PC-3 (cell line): Measurements from ENCODE around the gene CRNKL1. TPM values are rescaled to one million over a fixed set of nuclear protein-coding genes. Genes with fewer than 3 reads are reported as not detected.

Experiments used
- ATAC-seq: fragments of 200-7000 bp; cut with Tn5 transposase; 2 replicates; pipeline ENCODE4 v1.9.1; 2020; ENCODE audit warnings: mild to moderate bottlenecking, moderate library complexity
- BruUV-seq: library from RNA; stranded (reverse); fragments of 400-500 nt; replicated peaks from 2 replicates; lab custom pipeline; 2021; lab: Mats Ljungman, UMichigan
- CTCF ChIA-PET: fragments of 300-600 bp; sonication (Branson Sonifier 250); formaldehyde crosslinking; loops from one replicate; lab custom pipeline; 2022; ENCODE audit warnings: antibody characterized with exemption; lab: Charles Lee
- POLR2A ChIA-PET: fragments of 300-600 bp; sonication (Branson Sonifier 250); formaldehyde crosslinking; loops from one replicate; lab custom pipeline; 2022; ENCODE audit warnings: antibody characterized with exemption; ENCODE audit not compliant: unreplicated experiment; lab: Charles Lee
- DNase-seq: peaks from one replicate; pipeline ENCODE4 v3.0.0-alpha.2; 2015
- H2AFZ ChIP-seq: fragments of 300-600 bp; sonication (generic); 2 replicates; pipeline ENCODE4 v1.6.0; 2016; ENCODE audit warnings: antibody characterized with exemption, low read length
- H3F3A ChIP-seq: fragments of 300-600 bp; sonication (generic); one replicate; pipeline ENCODE4 v1.6.0; 2017; ENCODE audit warnings: antibody characterized with exemption, low read length, control low read depth, mild to moderate bottlenecking; ENCODE audit not compliant: unreplicated experiment
- H3K27ac ChIP-seq: fragments of 300-600 bp; sonication (generic); 2 replicates; pipeline ENCODE4 v1.5.1; 2016; ENCODE audit warnings: mild to moderate bottlenecking, low read length
- H3K27me3 ChIP-seq: fragments of 300-600 bp; sonication (generic); 2 replicates; pipeline ENCODE4 v1.6.1; 2016; ENCODE audit warnings: low read length, mixed read lengths
- H3K36me3 ChIP-seq: fragments of 300-600 bp; sonication (generic); 2 replicates; pipeline ENCODE4 v1.6.1; 2016; ENCODE audit warnings: low read depth, mixed run types, low read length, mixed read lengths
- H3K4me1 ChIP-seq: fragments of 300-600 bp; sonication (generic); 2 replicates; pipeline ENCODE4 v1.5.1; 2016; ENCODE audit warnings: low read length; ENCODE audit not compliant: insufficient read depth
- H3K4me2 ChIP-seq: fragments of 300-600 bp; sonication (generic); 2 replicates; pipeline ENCODE4 v1.6.0; 2016; ENCODE audit warnings: low read length
- H3K4me3 ChIP-seq: fragments of 300-600 bp; sonication (generic); 2 replicates; pipeline ENCODE4 v1.5.1; 2016; ENCODE audit warnings: mild to moderate bottlenecking, low read length, mixed read lengths
- H3K79me2 ChIP-seq: fragments of 300-600 bp; sonication (generic); 2 replicates; pipeline ENCODE4 v1.6.1; 2017; ENCODE audit warnings: low read length, mixed read lengths
- H3K9ac ChIP-seq: fragments of 300-600 bp; sonication (generic); 2 replicates; pipeline ENCODE4 v1.6.0; 2016; ENCODE audit warnings: mild to moderate bottlenecking, low read length
- H3K9me2 ChIP-seq: fragments of 300-600 bp; sonication (generic); replicated peaks from 2 replicates; pipeline ENCODE4 v1.6.1; 2016; ENCODE audit warnings: mixed run types, low read length, mixed read lengths
- H3K9me3 ChIP-seq: fragments of 300-600 bp; sonication (generic); 2 replicates; pipeline ENCODE4 v1.6.1; 2016; ENCODE audit warnings: low read length, mixed read lengths
- H4K20me1 ChIP-seq: fragments of 300-600 bp; sonication (generic); 2 replicates; pipeline ENCODE4 v1.6.1; 2016; ENCODE audit warnings: low read length, mixed read lengths
- CTCF ChIP-seq: fragments of 300-600 bp; sonication (generic); conservative IDR thresholded peaks from 2 replicates; pipeline ENCODE4 v1.5.1; 2017; ENCODE audit warnings: antibody characterized with exemption, low read depth, mild to moderate bottlenecking, low read length
- EZH2 ChIP-seq: fragments of 300-600 bp; sonication (generic); IDR thresholded peaks from one replicate; pipeline ENCODE4 v1.6.1; 2017; ENCODE audit warnings: antibody characterized with exemption, mild to moderate bottlenecking, low read length; ENCODE audit not compliant: unreplicated experiment
- EZH2phosphoT487 ChIP-seq: fragments of 300-600 bp; sonication (generic); IDR thresholded peaks from 2 replicates; pipeline ENCODE4 v1.6.1; 2018; ENCODE audit warnings: mild to moderate bottlenecking, antibody characterized with exemption, low read length, borderline replicate concordance
- intact Hi-C: fragments of 100-400 bp; cut with micrococcal nuclease; formaldehyde crosslinking; loops from 2 replicates; pipeline ENCODE4 v1.9.0; 2023
- total RNA-seq: library from RNA; depleted of rRNA; stranded (reverse); fragments of >200 nt; gene quantifications from 2 replicates; pipeline ENCODE4 v1.2.3, GENCODE V29; 2014

The CRNKL1 gene
- total RNA-seq, 1 experiment from 2014 or later: 22.5 TPM

GRCh38 chr20:19991854-19992253 is 60.4 kb downstream of the CRNKL1 start:
- Histone ChIP-seq H3K4me1 (peaks cover 55% of the 10 kb centered on the region), H4K20me1 (no peaks in the 10 kb centered on the region)

GRCh38 chr20:19991308-19991707 is 61.0 kb downstream of the CRNKL1 start:
- peaks cover 83% of the 10 kb centered on the region for H3K79me2 ChIP-seq

More at GRCh38 chr20:19991854-19992253, 60.4 kb downstream of the CRNKL1 start:
- H3K9me3 ChIP-seq: no peaks in the 10 kb centered on the region
- H3K27ac ChIP-seq: peak overlapping the region; percentile 96
- POLR2A ChIA-PET: interaction anchor here (2.5 kb wide), 1 partner anchor 17 kb away, joined by 12 read pairs; no protein-coding TSS in a partner anchor
- H3K4me3 ChIP-seq: 0 out of 2 replicates have a peak overlapping the region, but pooled peaks have one; percentile 52
- peak overlapping the region; percentile 80 for H3K4me2 ChIP-seq
- no TSS peak for BruUV-seq
- intact Hi-C loops: loop anchor here (5.0 kb wide), 1 partner anchor 105 kb away; no protein-coding TSS in a partner anchor
- H3K9ac ChIP-seq: 0 out of 2 replicates have a peak overlapping the region, but pooled peaks have one; percentile 81
- H3F3A ChIP-seq: peaks cover 16% of the 10 kb centered on the region
- TF ChIP-seq EZH2phosphoT487: no peak
- no peak for TF ChIP-seq CTCF
- no peak for TF ChIP-seq EZH2
- DNase-seq (no peak), ATAC-seq (no peak)
- no peaks in the 10 kb centered on the region for H3K9me2 ChIP-seq
- H2AFZ ChIP-seq: no peak overlapping the region
- CTCF ChIA-PET: no interaction called here
- H3K27me3 ChIP-seq: no peaks in the 10 kb centered on the region
- peaks cover 83% of the 10 kb centered on the region for H3K79me2 ChIP-seq
- H3K36me3 ChIP-seq: peaks cover 63% of the 10 kb centered on the region

More at GRCh38 chr20:19991308-19991707, 61.0 kb downstream of the CRNKL1 start:
- no peak overlapping the region for H2AFZ ChIP-seq
- H3K9ac ChIP-seq: no peak overlapping the region
- no peaks in the 10 kb centered on the region for H3K9me3 ChIP-seq
- ATAC-seq: no peak
- no peak overlapping the region for H3K4me3 ChIP-seq
- peaks cover 55% of the 10 kb centered on the region for H3K4me1 ChIP-seq
- peak overlapping the region; percentile 80 for H3K4me2 ChIP-seq
- H4K20me1 ChIP-seq: 0 out of 2 replicates have a peak, but pooled peaks cover 3% of the 10 kb centered on the region
- ChIA-PET CTCF (no interaction called here), POLR2A (no interaction called here)
- no peak for TF ChIP-seq EZH2phosphoT487
- TF ChIP-seq CTCF: no peak
- TF ChIP-seq EZH2: no peak
- H3K9me2 ChIP-seq: no peaks in the 10 kb centered on the region
- H3K27ac ChIP-seq: peak overlapping the region; percentile 96
- BruUV-seq: no TSS peak
- no peak for DNase-seq
- H3K36me3 ChIP-seq: peaks cover 63% of the 10 kb centered on the region
- intact Hi-C loops: loop anchor here (5.0 kb wide), 1 partner anchor 104 kb away; no protein-coding TSS in a partner anchor
- no peaks in the 10 kb centered on the region for H3K27me3 ChIP-seq
- peaks cover 16% of the 10 kb centered on the region for H3F3A ChIP-seq
